ENCODE measurements around the gene COPG1.

COPG1 gene

DNA sequence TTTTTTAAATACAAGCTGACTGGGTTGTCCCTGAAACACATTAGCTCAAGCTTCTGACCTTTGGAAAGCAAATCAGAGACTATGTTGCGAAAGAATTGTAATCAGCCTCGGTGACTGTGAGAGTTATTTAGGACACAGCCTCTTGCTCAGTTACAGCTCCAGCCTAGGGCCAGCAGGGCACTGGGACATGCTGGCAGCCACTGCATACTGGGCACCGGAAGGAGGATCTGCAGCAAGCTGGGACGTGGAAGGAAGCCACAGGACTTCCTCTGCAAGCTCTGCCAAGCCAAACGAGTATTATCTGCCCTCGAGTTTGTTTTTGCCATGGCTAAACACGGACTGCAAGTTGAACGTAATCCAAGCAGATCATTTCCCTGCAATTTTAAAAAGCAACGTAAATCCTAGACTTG lies 24.4 kb upstream of the COPG1 start:
- H2AFZ ChIP-seq = peak overlapping the region; percentile 71
- no peaks in the 10 kb centered on the region for H3K27me3 ChIP-seq (ENCODE audit: control insufficient read depth, insufficient read depth, low read length)
- no peak overlapping the region for H3K9ac ChIP-seq
- H3K4me1 ChIP-seq = peaks cover 8% of the 10 kb centered on the region
- H3K36me3 ChIP-seq (ENCODE audit: control insufficient read depth, insufficient read depth, low read length) = no peaks in the 10 kb centered on the region
- H3K9me3 ChIP-seq (ENCODE audit: control insufficient read depth, low read length) = no peaks in the 10 kb centered on the region
- peak overlapping the region; percentile 44 for H3K4me3 ChIP-seq (ENCODE audit: low read depth, low read length)
- TF ChIP-seq, protein P1, sequence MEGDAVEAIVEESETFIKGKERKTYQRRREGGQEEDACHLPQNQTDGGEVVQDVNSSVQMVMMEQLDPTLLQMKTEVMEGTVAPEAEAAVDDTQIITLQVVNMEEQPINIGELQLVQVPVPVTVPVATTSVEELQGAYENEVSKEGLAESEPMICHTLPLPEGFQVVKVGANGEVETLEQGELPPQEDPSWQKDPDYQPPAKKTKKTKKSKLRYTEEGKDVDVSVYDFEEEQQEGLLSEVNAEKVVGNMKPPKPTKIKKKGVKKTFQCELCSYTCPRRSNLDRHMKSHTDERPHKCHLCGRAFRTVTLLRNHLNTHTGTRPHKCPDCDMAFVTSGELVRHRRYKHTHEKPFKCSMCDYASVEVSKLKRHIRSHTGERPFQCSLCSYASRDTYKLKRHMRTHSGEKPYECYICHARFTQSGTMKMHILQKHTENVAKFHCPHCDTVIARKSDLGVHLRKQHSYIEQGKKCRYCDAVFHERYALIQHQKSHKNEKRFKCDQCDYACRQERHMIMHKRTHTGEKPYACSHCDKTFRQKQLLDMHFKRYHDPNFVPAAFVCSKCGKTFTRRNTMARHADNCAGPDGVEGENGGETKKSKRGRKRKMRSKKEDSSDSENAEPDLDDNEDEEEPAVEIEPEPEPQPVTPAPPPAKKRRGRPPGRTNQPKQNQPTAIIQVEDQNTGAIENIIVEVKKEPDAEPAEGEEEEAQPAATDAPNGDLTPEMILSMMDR (IDR thresholded peaks at IDR 0.05) = no peak
- peak overlapping the region; percentile 20 for H3K27ac ChIP-seq
- H3K79me2 ChIP-seq = no peaks in the 10 kb centered on the region
- H3K4me2 ChIP-seq (ENCODE audit: low read length) = peak overlapping the region; percentile 63

DNA sequence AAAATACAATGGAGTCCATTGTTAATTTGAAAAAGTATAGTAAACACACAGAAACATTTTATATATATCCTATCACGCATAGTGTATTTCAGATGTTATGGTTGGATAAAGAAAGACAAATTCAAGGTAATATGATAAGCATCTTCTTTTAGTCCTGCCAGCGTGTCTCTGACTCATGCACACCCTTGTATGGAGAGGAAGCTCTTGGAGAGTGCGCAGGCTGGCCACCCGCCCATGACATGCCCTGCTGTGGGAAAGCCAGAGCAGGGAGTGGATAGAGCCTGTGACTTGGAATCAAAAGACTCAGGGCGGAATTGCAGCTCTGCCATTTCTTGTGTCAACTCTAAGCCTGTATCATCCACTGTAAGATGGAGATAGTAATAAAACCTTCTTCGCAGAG lies 23.0 kb upstream of the COPG1 start:
- H3K9ac ChIP-seq = no peak overlapping the region
- TF ChIP-seq, protein P1 (IDR thresholded peaks at IDR 0.05) = no peak
- peaks cover 8% of the 10 kb centered on the region for H3K4me1 ChIP-seq
- no peaks in the 10 kb centered on the region for H3K36me3 ChIP-seq (ENCODE audit: control insufficient read depth, insufficient read depth, low read length)
- H3K79me2 ChIP-seq = no peaks in the 10 kb centered on the region
- H3K27ac ChIP-seq = peak overlapping the region; percentile 19
- H2AFZ ChIP-seq = peak overlapping the region; percentile 33
- H3K4me2 ChIP-seq (ENCODE audit: low read length) = peak overlapping the region; percentile 22
- H3K9me3 ChIP-seq (ENCODE audit: control insufficient read depth, low read length) = no peaks in the 10 kb centered on the region
- no peak overlapping the region for H3K4me3 ChIP-seq (ENCODE audit: low read depth, low read length)
- H3K27me3 ChIP-seq (ENCODE audit: control insufficient read depth, insufficient read depth, low read length) = no peaks in the 10 kb centered on the region

DNA sequence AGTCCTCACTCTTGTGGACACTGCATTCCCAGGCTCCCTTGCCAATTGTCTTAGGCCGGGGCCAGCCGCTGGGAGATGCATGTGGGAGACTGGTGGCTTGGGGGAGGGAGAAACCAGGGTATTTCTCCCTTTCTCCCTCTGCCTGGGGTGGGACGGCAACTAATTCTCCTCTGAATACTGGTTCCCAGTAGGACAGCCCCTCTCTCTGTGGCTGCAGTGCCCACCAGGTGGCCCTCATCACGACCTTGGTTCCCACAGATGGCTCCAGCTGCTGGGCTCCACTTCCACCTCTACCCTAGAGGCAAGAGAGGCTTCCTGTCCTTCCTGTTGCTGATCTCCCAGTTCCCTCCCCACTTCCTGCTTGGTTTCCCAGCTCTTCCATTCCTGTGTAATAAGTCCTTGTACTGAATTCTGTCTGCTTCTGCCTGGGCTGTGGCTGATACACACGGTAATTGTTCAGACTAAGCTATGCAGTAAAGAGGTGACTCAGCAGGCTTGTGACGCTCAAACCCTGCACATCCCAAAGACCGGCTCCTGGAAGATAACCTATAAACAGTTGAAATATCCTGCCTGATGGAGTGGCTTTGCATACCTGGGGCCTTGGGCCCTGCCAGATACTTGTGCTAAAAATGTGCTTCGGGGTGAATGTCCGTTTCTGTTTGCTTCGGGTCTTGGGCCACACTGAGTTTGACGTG lies 20.4 kb upstream of the COPG1 start:
- H3K27ac ChIP-seq = no peak overlapping the region
- peaks cover 8% of the 10 kb centered on the region for H3K4me1 ChIP-seq
- no peak overlapping the region for H3K9ac ChIP-seq

DNA sequence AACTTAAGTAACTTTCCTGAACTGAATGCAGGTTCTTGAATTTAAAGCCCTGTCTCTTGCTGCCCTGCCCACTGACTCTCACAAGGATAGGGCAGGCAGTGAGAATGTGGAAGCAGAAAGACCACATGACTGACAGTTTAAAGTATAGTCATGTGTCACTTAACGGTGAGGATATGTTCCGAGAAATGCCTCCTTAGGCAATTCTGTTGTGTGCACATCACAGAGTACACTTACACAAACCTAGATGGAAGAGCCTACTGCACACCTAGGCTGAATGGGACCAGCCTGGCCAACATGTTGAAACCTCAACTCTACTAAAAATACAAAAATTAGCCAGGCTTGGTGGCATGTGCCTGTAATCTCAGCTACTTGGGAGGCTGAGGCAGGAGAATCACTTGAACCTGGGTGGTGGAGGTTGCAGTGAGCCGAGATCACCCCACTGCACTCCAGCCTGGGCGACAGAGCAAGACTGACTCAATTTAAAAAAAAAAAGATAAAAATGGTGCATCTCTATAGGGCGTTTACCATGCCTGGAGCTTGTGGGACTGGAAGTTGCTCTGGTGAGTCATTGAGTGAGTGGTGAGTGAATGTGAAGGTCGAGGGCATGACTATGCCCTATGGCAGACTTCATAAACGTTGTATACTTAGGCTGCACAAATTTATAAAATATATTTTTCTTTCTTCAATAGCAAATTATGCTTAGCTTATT lies 18.9 kb upstream of the COPG1 start:
- Histone ChIP-seq H3K4me2 (ENCODE audit: low read length) (no peak overlapping the region), H3K9me3 (ENCODE audit: control insufficient read depth, low read length) (no peaks in the 10 kb centered on the region), H3K79me2 (no peaks in the 10 kb centered on the region), H3K27me3 (ENCODE audit: control insufficient read depth, insufficient read depth, low read length) (no peaks in the 10 kb centered on the region), H2AFZ (no peak overlapping the region), H3K4me3 (ENCODE audit: low read depth, low read length) (no peak overlapping the region), H3K4me1 (peaks cover 8% of the 10 kb centered on the region), H3K9ac (no peak overlapping the region), H3K27ac (no peak overlapping the region), H3K36me3 (ENCODE audit: control insufficient read depth, insufficient read depth, low read length) (no peaks in the 10 kb centered on the region)
- TF ChIP-seq, protein P1 (IDR thresholded peaks at IDR 0.05) = no peak

More for the DNA sequence above, 20.4 kb upstream of the COPG1 start:
- Histone ChIP-seq H3K36me3 (ENCODE audit: control insufficient read depth, insufficient read depth, low read length) (no peaks in the 10 kb centered on the region), H3K4me2 (ENCODE audit: low read length) (no peak overlapping the region), H3K79me2 (no peaks in the 10 kb centered on the region), H3K27me3 (ENCODE audit: control insufficient read depth, insufficient read depth, low read length) (no peaks in the 10 kb centered on the region), H3K9me3 (ENCODE audit: control insufficient read depth, low read length) (no peaks in the 10 kb centered on the region), H3K4me3 (ENCODE audit: low read depth, low read length) (no peak overlapping the region), H2AFZ (no peak overlapping the region)
- TF ChIP-seq, protein P1 (IDR thresholded peaks at IDR 0.05) = no peak
